Activated B cell treated with CpG ODN at 0.5 μM for 24 hours (primary cell): ENCODE measurements around the gene VSTM4. TPM values are rescaled to one million over a fixed set of nuclear protein-coding genes. Genes with fewer than 3 reads are reported as not detected.

ENCODE experiments used
- ATAC-seq: fragments of 200-7000 bp; cut with Tn5 transposase; one replicate; pipeline ENCODE4 v1.10.0; 2021; ENCODE audit warnings: low read depth, mild to moderate bottlenecking, moderate library complexity
- CTCF ChIA-PET: fragments of 350-600 bp; sonication (Branson Sonifier 250); formaldehyde crosslinking; loops from one replicate; lab custom pipeline; 2021; ENCODE audit warnings: antibody characterized with exemption; lab: Charles Lee
- POLR2A ChIA-PET: fragments of 350-600 bp; sonication (Branson Sonifier 250); formaldehyde crosslinking; loops from one replicate; lab custom pipeline; 2021; ENCODE audit warnings: antibody characterized with exemption; lab: Charles Lee
- DNase-seq: peaks from one replicate; pipeline ENCODE4 v3.0.0; 2022
- H3K27ac Mint-ChIP-seq: one replicate; pipeline ENCODE4 v1.8.0; 2020; ENCODE audit warnings: mixed read lengths
- H3K27me3 Mint-ChIP-seq: one replicate; pipeline ENCODE4 v1.8.0; 2021; ENCODE audit warnings: mixed read lengths
- H3K36me3 Mint-ChIP-seq: one replicate; pipeline ENCODE4 v1.8.0; 2021; ENCODE audit warnings: low read depth, mixed read lengths
- H3K4me1 Mint-ChIP-seq: one replicate; pipeline ENCODE4 v1.8.0; 2021; ENCODE audit warnings: mixed read lengths
- H3K4me3 Mint-ChIP-seq: one replicate; pipeline ENCODE4 v1.8.0; 2020; ENCODE audit warnings: mild to moderate bottlenecking, mixed read lengths
- H3K9me3 Mint-ChIP-seq: one replicate; pipeline ENCODE4 v1.8.0; 2020; ENCODE audit warnings: mixed read lengths
- CTCF ChIP-seq: fragments of 200-600 bp; IDR thresholded peaks from one replicate; pipeline ENCODE4 v1.8.0; 2022; ENCODE audit warnings: antibody characterized with exemption, mild to moderate bottlenecking
- intact Hi-C: fragments of 100-400 bp; cut with micrococcal nuclease; formaldehyde crosslinking; loops from one replicate; pipeline ENCODE4 v1.15.1; 2024
- total RNA-seq: library from RNA; stranded (reverse); gene quantifications from 2 replicates; pipeline ENCODE4 v1.2.3, GENCODE V29; 2022

VSTM4 gene
- total RNA-seq, 1 donor from 2014 or later, result not detected

GRCh38 chr10:49038711-49039110, 76.6 kb downstream of the VSTM4 start:
- POLR2A ChIA-PET, result no interaction called here
- DNase-seq (no peak), ATAC-seq (no peak)
- CTCF ChIA-PET, result no interaction called here
- TF ChIP-seq CTCF, result no peak
- intact Hi-C loops, result no loop called here
- Mint-ChIP-seq H3K4me1 (no peaks in the 10 kb centered on the region), H3K27me3 (peaks cover 4% of the 10 kb centered on the region), H3K4me3 (no peak overlapping the region), H3K27ac (no peak overlapping the region), H3K36me3 (no peaks in the 10 kb centered on the region), H3K9me3 (no peaks in the 10 kb centered on the region)

DNA sequence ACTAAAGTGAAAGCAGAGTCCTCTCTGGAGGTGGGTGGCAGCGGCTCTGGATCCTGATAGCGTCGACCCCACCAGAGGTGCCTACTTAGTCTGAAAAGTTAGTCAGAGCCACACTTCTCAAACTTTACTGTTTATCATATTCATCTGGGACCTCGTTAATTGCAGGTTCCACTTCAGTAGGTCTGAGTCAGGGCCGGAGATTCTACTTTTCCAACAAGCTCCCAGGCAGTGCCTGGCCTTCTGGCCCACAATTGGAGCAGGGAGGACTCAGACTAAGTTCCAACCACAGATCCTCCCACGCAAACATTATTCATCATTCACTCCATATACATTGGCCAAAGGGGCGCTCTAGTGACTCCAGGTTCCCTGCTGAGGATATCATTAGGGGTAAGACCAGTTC, 78.1 kb downstream of the VSTM4 start:
- intact Hi-C loops, result no loop called here
- Mint-ChIP-seq H3K36me3 (no peaks in the 10 kb centered on the region), H3K4me1 (no peaks in the 10 kb centered on the region), H3K27me3 (no peaks in the 10 kb centered on the region), H3K4me3 (no peak overlapping the region), H3K27ac (no peak overlapping the region), H3K9me3 (no peaks in the 10 kb centered on the region)
- ChIA-PET POLR2A (no interaction called here), CTCF (no interaction called here)
- no peak for TF ChIP-seq CTCF
- DNase-seq (no peak), ATAC-seq (no peak)

DNA sequence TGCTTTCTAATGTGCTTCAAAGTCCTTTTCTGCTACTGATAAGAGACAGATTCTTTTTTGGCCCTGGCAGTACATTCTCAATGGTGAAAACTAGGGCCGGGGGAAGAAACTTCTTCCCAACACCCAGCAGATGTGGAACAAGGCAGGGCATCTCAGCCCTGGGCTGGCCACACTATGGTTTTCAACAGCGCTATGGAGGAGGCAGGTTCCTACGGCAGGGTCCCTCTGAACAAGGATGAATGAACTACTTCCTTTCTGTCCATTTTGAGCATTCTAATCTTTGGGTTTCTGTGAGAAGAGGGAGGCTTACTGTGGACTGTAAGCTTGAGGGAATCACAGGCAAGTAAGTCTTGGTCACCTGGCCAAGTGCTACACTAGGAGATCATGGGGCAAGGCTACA, 78.7 kb downstream of the VSTM4 start:
- intact Hi-C loops, result no loop called here
- ChIA-PET CTCF (no interaction called here), POLR2A (no interaction called here)
- Mint-ChIP-seq H3K9me3 (no peaks in the 10 kb centered on the region), H3K27ac (no peak overlapping the region), H3K27me3 (no peaks in the 10 kb centered on the region), H3K4me3 (no peak overlapping the region), H3K36me3 (no peaks in the 10 kb centered on the region), H3K4me1 (no peaks in the 10 kb centered on the region)
- no peak for TF ChIP-seq CTCF
- no peak for ATAC-seq
- DNase-seq, result no peak

DNA sequence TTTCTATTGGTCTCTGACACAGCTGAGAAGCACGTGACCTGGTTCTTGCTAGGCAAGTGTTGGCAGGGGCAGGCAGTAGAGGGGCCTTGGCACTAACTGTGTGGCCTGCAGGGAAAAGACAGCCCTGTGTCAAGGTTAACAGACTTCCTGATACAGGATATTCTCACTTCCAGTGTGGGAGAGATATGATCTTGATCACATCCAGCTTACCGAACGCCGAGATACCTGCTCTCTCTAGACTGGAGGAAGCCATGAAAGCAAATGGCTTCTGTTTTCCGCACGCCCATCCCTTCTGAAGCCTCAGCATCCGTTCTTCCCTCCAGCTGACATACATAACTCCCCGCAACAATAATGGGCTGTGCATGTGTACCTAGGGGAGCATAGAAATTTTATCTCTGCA, 79.4 kb downstream of the VSTM4 start:
- no peaks in the 10 kb centered on the region for H3K36me3 Mint-ChIP-seq
- no peaks in the 10 kb centered on the region for H3K27me3 Mint-ChIP-seq
- no peak overlapping the region for H3K27ac Mint-ChIP-seq
- intact Hi-C loops, result no loop called here
- H3K9me3 Mint-ChIP-seq, result no peaks in the 10 kb centered on the region
- H3K4me1 Mint-ChIP-seq, result no peaks in the 10 kb centered on the region
- ChIA-PET POLR2A (no interaction called here), CTCF (no interaction called here)
- DNase-seq (no peak), ATAC-seq (no peak)
- no peak for TF ChIP-seq CTCF
- no peak overlapping the region for H3K4me3 Mint-ChIP-seq

DNA sequence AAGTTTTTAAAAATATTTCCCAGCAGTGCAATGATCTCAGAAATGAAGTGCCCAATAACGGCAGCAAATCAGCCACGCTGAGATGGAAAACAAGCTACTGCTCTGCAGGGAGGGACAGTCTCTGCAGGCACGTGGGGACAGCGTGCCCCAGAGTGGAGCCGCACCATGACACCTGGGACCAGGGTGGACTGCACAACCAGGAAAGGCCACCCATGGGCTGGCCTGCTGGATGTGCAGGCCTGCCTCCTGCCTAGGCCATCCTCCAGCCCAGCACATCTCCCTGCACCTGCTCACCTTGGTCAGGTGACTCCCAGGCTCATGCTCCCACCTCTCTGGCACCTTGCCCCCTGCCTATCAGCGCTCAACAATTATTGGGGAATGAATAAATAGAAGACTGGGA, 80.4 kb downstream of the VSTM4 start:
- H3K36me3 Mint-ChIP-seq, result no peaks in the 10 kb centered on the region
- H3K27me3 Mint-ChIP-seq, result no peaks in the 10 kb centered on the region
- intact Hi-C loops, result no loop called here
- no peaks in the 10 kb centered on the region for H3K9me3 Mint-ChIP-seq
- no peaks in the 10 kb centered on the region for H3K4me1 Mint-ChIP-seq
- H3K27ac Mint-ChIP-seq, result no peak overlapping the region
- ATAC-seq (no peak), DNase-seq (no peak)
- POLR2A ChIA-PET, result no interaction called here
- TF ChIP-seq CTCF, result no peak
- CTCF ChIA-PET, result no interaction called here
- no peak overlapping the region for H3K4me3 Mint-ChIP-seq
